GM13977 (cell line): ENCODE results near the gene SREBF2.

Source experiments
- DNase-seq: peaks from one replicate; pipeline ENCODE4 v3.0.0; 2012; ENCODE audit warnings: low spot score
- CTCF ChIP-seq: IDR thresholded peaks from 2 replicates; pipeline ENCODE4 v1.5.1; 2012; ENCODE audit warnings: mild to moderate bottlenecking, control low read depth; ENCODE audit not compliant: insufficient read depth; ENCODE audit errors: extremely low read depth, missing control alignments
- in situ Hi-C: fragments of 300-500 bp; cut with MboI; formaldehyde crosslinking; loops from one replicate; pipeline ENCODE4 v1.12.0; 2022; ENCODE audit warnings: low sequenced_read_pairs, low pct_unique_long_range_greater_than_20kb, mixed read lengths, inconsistent platforms; ENCODE audit not compliant: unreplicated experiment

SREBF2 gene

GRCh38 chr22:41826430-41827383 lies 6.2 kb upstream of the SREBF2 start:
- TF ChIP-seq CTCF: no peak
- in situ Hi-C loops: no loop called here
- DNase-seq: no peak

- no peak for TF ChIP-seq CTCF
- no peak for DNase-seq
- in situ Hi-C loops: no loop called here
Observed at GRCh38 chr22:41827671-41828070, 5.2 kb upstream of the SREBF2 start.

DNA sequence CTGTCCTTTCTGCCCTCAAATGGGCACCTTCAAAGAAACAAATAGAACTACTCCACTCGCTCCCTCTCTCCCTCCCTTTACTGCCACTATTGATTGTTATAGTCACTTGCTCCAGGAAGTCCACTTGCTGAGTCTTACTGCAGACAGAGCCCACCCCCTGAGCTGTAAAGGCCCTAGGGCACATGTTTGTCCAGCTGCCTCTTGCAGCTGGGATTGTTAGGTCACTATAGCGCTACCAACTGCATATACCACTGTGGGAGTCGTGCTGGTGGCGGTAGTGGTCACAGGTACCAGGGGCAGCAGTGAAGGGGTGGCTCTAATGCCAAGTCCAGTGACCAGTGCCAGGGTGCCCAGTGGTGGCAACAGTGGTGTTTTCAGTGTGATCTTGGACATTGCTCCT lies 4.4 kb upstream of the SREBF2 start:
- no peak for DNase-seq
- TF ChIP-seq CTCF: no peak
- in situ Hi-C loops: no loop called here

DNA sequence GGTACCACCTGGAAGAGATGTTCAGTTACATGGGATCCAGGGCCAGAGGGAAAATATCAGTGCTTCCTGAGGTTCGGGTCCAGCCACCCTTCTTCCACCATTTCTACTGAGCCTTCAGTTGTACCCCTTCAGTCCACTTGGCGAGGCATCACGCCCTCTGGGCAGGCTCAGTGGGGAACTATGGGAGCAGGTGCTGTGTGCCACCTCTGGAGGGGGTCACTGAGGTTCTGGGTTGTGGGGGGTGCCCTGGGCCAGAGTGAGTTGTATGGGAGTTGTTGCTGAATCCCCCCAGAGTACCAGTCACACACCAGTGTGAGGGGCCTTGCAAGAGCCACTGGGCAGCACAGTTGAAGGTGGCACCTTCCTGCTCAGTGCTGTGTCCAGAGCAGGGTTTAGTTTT lies 2.7 kb upstream of the SREBF2 start:
- DNase-seq: no peak
- peak; percentile 8 for TF ChIP-seq CTCF
- in situ Hi-C loops: loop anchor here (10.0 kb wide), 1 partner anchor 115 kb away; the partner anchor contains the start of gene CENPM

DNA sequence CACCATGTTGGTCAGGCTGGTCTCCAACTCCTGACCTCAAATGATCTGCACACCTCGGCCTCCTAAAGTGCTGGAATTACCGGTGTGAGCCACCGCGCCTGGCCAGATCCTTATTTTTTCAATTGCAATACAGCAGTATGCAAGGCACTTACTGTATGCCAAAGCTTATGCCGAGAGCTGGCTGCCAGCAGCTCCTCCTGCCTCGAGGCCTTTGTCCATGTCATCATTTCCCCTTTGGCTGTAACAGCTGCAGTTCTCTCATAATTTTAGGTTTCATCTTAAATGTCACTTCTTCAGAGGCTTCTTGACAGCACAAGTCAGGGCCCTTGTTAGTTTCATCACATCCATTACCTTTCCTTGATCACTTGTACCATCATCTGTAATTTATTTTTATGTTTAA lies 1.5 kb upstream of the SREBF2 start:
- TF ChIP-seq CTCF: no peak
- in situ Hi-C loops: loop anchor here (10.0 kb wide), 1 partner anchor 113 kb away; the partner anchor contains the start of gene CENPM
- peak; percentile 39 for DNase-seq

GRCh38 chr22:41831828-41832552 lies 915 bp upstream of the SREBF2 start:
- in situ Hi-C loops: loop anchor here (10.0 kb wide), 1 partner anchor 113 kb away; the partner anchor contains the start of gene CENPM
- no peak for TF ChIP-seq CTCF
- no peak for DNase-seq
